A673 (cell line): ENCODE results near the gene ELMOD3.

Experiments used
- CTCF ChIP-seq: fragments of 300-800, 200-600 bp; sonication (generic); conservative IDR thresholded peaks from 2 replicates; pipeline ENCODE4 v1.5.1; 2017; ENCODE audit warnings: low read depth, mild to moderate bottlenecking, antibody characterized with exemption, low read length, moderate library complexity, mixed read lengths
- EZH2 ChIP-seq: fragments of 200-600 bp; sonication (generic); IDR thresholded peaks from 2 replicates; pipeline ENCODE4 v1.6.1; 2017; ENCODE audit warnings: borderline replicate concordance, low read depth, mild to moderate bottlenecking, mixed read lengths, antibody characterized with exemption, low read length; ENCODE audit not compliant: poor library complexity, severe bottlenecking

GRCh38 chr2:85401464-85401805, 46.9 kb downstream of the ELMOD3 start:
- TF ChIP-seq CTCF: no peak
- no peak for TF ChIP-seq EZH2
